Measurements from ENCODE around the gene XBP1. TPM values are rescaled to one million over a fixed set of nuclear protein-coding genes. Genes with fewer than 3 reads are reported as not detected.

The XBP1 gene
- total and polyA plus RNA-seq, 2 donors (not counting 3 experiments of a cell fraction or from before 2014, with no cell fraction given), result 90.4 to 102 TPM

- Histone ChIP-seq H4K20me1 (replicated peaks; ENCODE audit: control insufficient read depth, extremely low read depth, insufficient read depth, low read length) (no peaks in the 10 kb centered on the region), H3K27me3 (ENCODE audit: control insufficient read depth in 2 of 2, insufficient read depth in 2 of 2, low read length in 2 of 2) (no peaks in the 10 kb centered on the region), H2AFZ (ENCODE audit: low read depth, low read length) (no peak overlapping the region), H3K9me1 (replicated peaks; ENCODE audit: control insufficient read depth, extremely low read depth, insufficient read depth, low read length) (no peaks in the 10 kb centered on the region), H3K9ac (replicated peaks; ENCODE audit: extremely low read depth, insufficient read depth, low read length) (no peak overlapping the region), H3K79me2 (ENCODE audit: control insufficient read depth, insufficient read depth, low read length) (no peaks in the 10 kb centered on the region), H3K4me1 (ENCODE audit: control insufficient read depth, extremely low read depth, insufficient read depth, low read length) (no peaks in the 10 kb centered on the region), H3K4me3 (replicated peaks in 1 of 3; ENCODE audit: insufficient read depth in 1 of 3, low read depth in 1 of 3, low read length in 3 of 3) (no peak overlapping the region), H3K4me2 (ENCODE audit: insufficient read depth, low read length) (no peak overlapping the region), H3K9me3 (replicated peaks; ENCODE audit: control insufficient read depth, insufficient read depth, low read length) (no peaks in the 10 kb centered on the region), H3K27ac (ENCODE audit: insufficient read depth, low read depth, low read length) (no peak overlapping the region), H3K36me3 (ENCODE audit: control insufficient read depth in 2 of 2, extremely low read depth in 1 of 2, insufficient read depth in 2 of 2, low read length in 2 of 2) (no peaks in the 10 kb centered on the region)
- ChIA-PET CTCF (interaction anchor here (1.2 to 7.5 kb wide), 5 partner anchors 42 to 414 kb away, joined by 6 to 246 read pairs (median 34); no protein-coding TSS in a partner anchor), POLR2A (no interaction called here)
- FAIRE-seq, result no peak
- TF ChIP-seq GATA2 (IDR thresholded peaks at IDR 0.05; ENCODE audit: insufficient read depth, insufficient read length, low read depth, low read length), result no peak
- TF ChIP-seq FOS (IDR thresholded peaks at IDR 0.05; ENCODE audit: borderline replicate concordance, insufficient read depth, low read length), result no peak
- TF ChIP-seq MAX (IDR thresholded peaks at IDR 0.05; ENCODE audit: insufficient read depth, insufficient read length), result no peak
- no peak for TF ChIP-seq JUN (IDR thresholded peaks at IDR 0.05; ENCODE audit: borderline replicate concordance, insufficient read depth, insufficient read length, low read depth)
- no peak for TF ChIP-seq POLR2AphosphoS5 (IDR thresholded peaks at IDR 0.05; ENCODE audit: insufficient read depth, low read depth, low read length)
- no peak for TF ChIP-seq MYC (IDR thresholded peaks at IDR 0.05; ENCODE audit: low read depth, low read length)
- no peak for TF ChIP-seq EZH2 (IDR thresholded peaks at IDR 0.05; ENCODE audit: borderline replicate concordance, low read depth, low read length, severe bottlenecking)
- no peak for TF ChIP-seq POLR2A (IDR thresholded peaks at IDR 0.05; ENCODE audit: low read depth, low read length)
- no peak for TF ChIP-seq CTCF (IDR thresholded peaks at IDR 0.05; ENCODE audit: extremely low read depth in 1 of 2, insufficient read depth in 1 of 2, low read depth in 1 of 2, low read length in 2 of 2)
- intact Hi-C loops (cut with micrococcal nuclease), result no loop called here
- no TSS peak for BruUV-seq (replicated peaks)
- dilution Hi-C loops (cut with MboI; ENCODE audit: extremely low pct_ligation_motif_present, low sequenced_read_pairs), result no loop called here
- DNase-seq (ENCODE audit: low read depth, low spot score), result no peak
Observed at GRCh38 chr22:28831140-28832072, 31.0 kb upstream of the XBP1 start.

Data from endothelial cell of umbilical vein (primary cell).